GM10266 (cell line): ENCODE data around the gene SUSD4.

Experiments
- DNase-seq: peaks from one replicate; pipeline ENCODE4 v3.0.0; 2012; ENCODE audit errors: extremely low spot score
- CTCF ChIP-seq: IDR thresholded peaks from 2 replicates; pipeline ENCODE4 v1.5.1; 2012; ENCODE audit warnings: mild to moderate bottlenecking, low read depth; ENCODE audit not compliant: control insufficient read depth, insufficient read depth; ENCODE audit errors: missing control alignments

The SUSD4 gene

GRCh38 chr1:223264529-223264928, 99.4 kb downstream of the SUSD4 start:
- DNase-seq: no peak
- no peak for TF ChIP-seq CTCF

- no peak for DNase-seq
- no peak for TF ChIP-seq CTCF
Measured at GRCh38 chr1:223261914-223262313, 102.1 kb downstream of the SUSD4 start.

GRCh38 chr1:223260712-223261111, 103.3 kb downstream of the SUSD4 start:
- no peak for TF ChIP-seq CTCF
- DNase-seq: no peak

- DNase-seq: no peak
- no peak for TF ChIP-seq CTCF
Measured at GRCh38 chr1:223259462-223259861, 104.5 kb downstream of the SUSD4 start.

- DNase-seq: no peak
- no peak for TF ChIP-seq CTCF
Measured at GRCh38 chr1:223258751-223259198, 105.2 kb downstream of the SUSD4 start.

GRCh38 chr1:223257856-223258550, 106.0 kb downstream of the SUSD4 start:
- no peak for DNase-seq
- no peak for TF ChIP-seq CTCF

GRCh38 chr1:223256034-223256433, 107.9 kb downstream of the SUSD4 start:
- no peak for TF ChIP-seq CTCF
- DNase-seq: no peak
